GM20000 (cell line): Measurements from ENCODE around the gene CFAP90.
A peak's percentile ranks its signal among the peaks of the same experiment; 100 is the strongest.

Experiments used
- DNase-seq: peaks from one replicate; pipeline ENCODE4 v3.0.0; 2012; ENCODE audit warnings: low spot score
- CTCF ChIP-seq: IDR thresholded peaks from 2 replicates; pipeline ENCODE4 v1.5.1; 2012; ENCODE audit warnings: mild to moderate bottlenecking, control low read depth; ENCODE audit errors: extremely low read depth, missing control alignments

Gene CFAP90

GRCh38 chr5:7868427-7868772, 17.5 kb upstream of the CFAP90 start:
- TF ChIP-seq CTCF = no peak
- DNase-seq = no peak

- no peak for DNase-seq
- TF ChIP-seq CTCF = no peak
Measured at GRCh38 chr5:7867260-7867659, 16.3 kb upstream of the CFAP90 start.

GRCh38 chr5:7866196-7866595, 15.3 kb upstream of the CFAP90 start:
- TF ChIP-seq CTCF = no peak
- no peak for DNase-seq

GRCh38 chr5:7857926-7858632, 7.1 kb upstream of the CFAP90 start:
- TF ChIP-seq CTCF = no peak
- no peak for DNase-seq

- no peak for TF ChIP-seq CTCF
- DNase-seq = no peak
Measured at GRCh38 chr5:7857361-7857760, 6.4 kb upstream of the CFAP90 start.

- peak; percentile 32 for TF ChIP-seq CTCF
- DNase-seq = peak; percentile 34
Measured at GRCh38 chr5:7856855-7857254, 5.9 kb upstream of the CFAP90 start.

- no peak for DNase-seq
- no peak for TF ChIP-seq CTCF
Measured at GRCh38 chr5:7855611-7856010, 4.7 kb upstream of the CFAP90 start.
